Stimulated activated CD8-positive, alpha-beta memory T cell treated with anti-CD3 and anti-CD28 coated beads, Interleukin-7, amount 100 ng/mL, for 4 hours (primary cell): ENCODE results near the gene ACY1.

Experiments
- DNase-seq, 2 donors: peaks; one replicate each; pipeline ENCODE4 v3.0.0-alpha.2; 2020; ENCODE audit warnings: low read depth in 2 of 2

Gene ACY1

DNA sequence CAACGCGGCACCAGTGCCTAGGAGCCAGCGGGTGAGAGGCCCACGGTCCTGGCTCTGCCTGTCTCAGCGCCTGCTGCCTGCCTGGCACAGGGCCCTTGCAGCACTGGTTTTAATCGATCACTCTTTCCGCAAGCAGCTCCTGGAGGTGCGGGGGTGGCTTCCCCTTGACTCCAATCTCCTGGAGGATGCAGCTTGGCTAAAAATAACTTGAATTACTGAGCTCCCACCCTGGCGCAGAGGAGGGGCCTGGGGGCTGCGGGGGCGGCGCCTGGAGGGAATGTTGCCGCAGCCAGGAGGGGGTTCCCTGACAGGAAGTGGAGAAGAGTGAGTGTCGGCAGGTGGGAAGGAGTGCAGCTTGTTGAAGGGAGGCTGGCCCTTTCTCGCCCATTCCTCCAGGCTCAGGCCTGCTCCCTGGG is 22.2 kb downstream of the ACY1 start:
- no peak for DNase-seq

DNA sequence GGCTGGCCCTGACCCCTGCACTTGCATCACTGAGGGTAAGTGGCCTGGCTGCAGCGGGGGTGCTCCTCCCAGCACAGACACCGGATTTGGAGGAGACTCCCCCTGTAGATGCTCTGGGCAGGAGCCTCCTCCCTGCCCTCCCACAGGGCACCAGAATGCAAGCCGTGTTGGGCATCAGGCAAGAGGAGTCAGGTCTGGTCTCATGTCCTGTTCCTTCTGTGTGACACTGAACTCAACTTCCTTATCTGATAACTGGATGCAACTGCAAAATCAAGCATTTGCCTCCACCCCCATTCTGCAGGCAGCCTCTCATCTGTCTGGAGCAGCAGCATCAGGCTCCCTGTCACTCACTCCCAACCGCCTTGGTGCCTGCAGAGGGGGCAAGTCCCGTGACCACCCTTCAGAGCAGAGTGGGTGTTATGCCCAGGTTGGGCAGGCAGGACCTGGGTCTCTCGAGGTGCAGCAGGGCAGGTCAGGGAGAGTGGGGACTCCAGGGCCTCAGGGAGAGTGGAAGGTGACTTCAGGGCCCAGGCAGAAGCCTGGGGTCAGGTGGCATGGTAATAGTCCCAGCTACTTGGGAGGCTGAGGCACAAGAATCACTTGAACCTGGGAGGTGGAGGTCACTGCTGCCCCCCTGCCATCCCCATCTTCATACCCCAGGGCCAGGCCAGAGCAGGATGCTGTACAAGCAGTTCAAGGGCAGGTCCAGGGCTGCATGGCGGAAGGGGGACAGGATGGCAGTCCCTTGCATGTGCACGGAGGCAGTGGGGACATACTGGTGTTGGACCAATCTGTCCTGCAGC is 22.9 kb downstream of the ACY1 start:
- DNase-seq, result no peak

DNA sequence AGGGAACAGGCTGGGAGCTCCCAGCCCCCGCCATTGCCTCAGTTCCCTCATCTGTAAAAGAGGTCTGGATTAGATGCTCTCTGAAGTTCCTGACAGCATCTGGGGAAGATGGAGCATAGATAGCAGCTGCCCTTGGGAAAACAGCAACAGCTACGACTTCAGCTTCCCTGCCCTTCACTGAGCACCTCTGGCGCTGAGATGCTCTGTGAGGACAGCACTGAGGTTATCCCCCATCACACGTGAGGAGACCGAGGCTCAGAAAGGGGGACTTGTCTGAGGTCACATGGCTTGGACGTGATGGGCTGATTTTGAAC is 23.4 kb downstream of the ACY1 start:
- DNase-seq, result no peak

- DNase-seq, result no peak
These were observed 24.0 kb downstream of the ACY1 start for GRCh38 chr3:52007291-52007690.

DNA sequence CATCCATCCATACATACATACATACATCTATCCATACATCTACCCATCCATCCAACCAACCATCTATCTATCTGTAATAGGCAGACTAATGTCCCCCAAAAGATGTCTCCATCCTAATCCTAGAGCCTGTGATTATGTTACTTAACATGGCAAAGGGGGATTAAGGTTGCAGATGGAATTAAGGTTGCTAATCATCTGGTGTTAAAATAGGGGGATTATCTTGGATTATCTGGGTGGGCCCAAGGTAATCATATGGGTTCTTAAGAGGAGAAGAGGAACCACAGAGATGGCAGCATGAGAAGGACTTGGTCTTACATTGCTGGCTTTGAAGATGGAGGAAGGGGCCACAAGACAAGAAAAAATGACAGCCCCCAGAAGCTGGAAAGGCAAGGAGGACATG is 27.1 kb downstream of the ACY1 start:
- DNase-seq, result no peak

DNA sequence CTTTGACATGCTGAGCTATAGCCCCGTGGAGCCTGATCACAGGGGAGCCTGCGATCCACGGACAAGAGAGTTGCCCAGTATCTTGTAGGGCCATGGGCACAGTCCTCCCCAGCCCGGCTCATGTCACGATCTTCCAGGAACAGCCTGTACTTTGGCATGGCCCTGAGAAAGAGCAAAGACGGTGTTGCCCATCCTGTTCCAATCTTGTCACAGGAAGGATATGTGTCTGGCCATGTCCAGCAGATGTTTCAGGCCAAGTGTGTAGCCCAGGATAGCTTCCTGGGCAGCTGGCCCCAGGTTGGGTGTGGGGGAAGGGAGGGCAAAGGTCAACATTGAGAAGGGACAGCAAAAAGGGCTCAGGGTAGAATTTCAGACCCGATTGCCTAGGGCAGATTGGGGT is 29.4 kb downstream of the ACY1 start:
- DNase-seq, result no peak

DNA sequence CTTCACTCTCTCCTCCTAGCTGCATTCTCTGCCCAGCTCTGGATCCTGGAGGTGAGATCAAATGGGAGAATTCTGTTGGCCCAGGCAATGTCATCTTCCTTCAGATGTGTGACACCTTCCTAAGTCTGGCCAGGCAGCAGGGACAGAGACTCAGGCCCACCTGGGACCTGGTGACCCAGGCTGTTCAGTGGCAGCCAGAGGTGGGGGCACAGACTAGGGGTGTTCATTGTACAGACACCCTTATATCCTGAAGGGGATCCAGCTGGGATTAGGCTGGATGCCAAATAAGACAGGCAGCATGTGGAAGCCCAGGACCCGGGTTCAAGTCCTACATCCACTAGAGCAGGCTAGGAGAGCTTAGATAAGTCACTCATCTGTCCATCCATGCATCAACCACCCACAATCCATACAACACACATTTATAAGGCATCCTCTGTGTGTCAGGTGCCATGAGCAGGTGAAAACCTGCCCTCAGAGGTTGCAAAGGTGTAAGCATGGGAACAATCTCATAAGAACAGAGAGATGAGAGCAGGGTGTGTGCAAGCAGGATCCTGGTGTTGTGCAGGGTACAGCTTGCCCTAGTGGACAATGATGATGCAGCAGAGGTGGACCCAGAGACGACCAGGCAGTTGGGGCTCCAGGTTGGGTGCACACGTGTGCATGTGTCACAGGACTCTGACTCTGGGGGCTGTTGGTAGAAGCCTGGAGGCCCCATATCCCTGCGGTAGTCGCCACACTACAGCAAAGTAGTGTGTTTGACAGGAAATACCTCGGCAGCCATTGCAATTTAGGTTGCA is 30.7 kb downstream of the ACY1 start:
- no peak for DNase-seq

GRCh38 chr3:52014613-52015012 is 31.3 kb downstream of the ACY1 start:
- DNase-seq, result no peak

- no peak for DNase-seq
These were observed 32.3 kb downstream of the ACY1 start for GRCh38 chr3:52015438-52016228.

- no peak for DNase-seq
These were observed 34.3 kb downstream of the ACY1 start for GRCh38 chr3:52017586-52017985.

DNA sequence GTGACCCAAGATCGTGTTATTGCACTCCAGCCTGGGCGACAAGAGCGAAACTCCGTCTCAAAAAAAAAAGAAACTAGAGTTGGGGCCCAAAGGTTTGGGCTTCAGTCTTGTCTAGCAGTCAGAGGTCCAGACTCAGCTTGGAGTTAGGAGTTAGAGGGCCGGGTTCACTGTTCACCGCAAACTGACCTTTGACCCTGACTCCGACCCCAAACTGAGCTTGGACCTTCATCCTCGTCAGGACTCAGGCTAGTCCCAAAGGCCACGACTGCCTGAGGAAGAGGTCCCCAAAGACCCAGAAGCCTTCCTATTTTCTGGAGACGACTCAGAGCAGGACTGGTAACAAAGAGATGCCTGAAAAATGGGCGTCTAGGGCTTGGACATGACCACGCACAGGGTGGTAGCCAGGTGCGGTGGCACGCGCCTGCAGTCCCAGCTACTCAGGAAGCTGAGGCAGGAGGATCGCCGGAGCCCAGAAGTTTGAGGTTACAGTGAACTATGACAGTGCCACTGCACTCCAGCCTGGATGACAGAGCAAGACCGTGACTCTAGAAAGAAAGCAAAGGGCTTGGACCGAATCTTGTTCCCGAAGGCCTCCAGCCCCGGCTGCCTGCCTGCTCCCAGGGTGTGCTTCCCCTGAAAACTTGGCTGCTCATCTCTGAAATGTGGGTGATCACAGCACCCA is 35.1 kb downstream of the ACY1 start:
- DNase-seq, result no peak

DNA sequence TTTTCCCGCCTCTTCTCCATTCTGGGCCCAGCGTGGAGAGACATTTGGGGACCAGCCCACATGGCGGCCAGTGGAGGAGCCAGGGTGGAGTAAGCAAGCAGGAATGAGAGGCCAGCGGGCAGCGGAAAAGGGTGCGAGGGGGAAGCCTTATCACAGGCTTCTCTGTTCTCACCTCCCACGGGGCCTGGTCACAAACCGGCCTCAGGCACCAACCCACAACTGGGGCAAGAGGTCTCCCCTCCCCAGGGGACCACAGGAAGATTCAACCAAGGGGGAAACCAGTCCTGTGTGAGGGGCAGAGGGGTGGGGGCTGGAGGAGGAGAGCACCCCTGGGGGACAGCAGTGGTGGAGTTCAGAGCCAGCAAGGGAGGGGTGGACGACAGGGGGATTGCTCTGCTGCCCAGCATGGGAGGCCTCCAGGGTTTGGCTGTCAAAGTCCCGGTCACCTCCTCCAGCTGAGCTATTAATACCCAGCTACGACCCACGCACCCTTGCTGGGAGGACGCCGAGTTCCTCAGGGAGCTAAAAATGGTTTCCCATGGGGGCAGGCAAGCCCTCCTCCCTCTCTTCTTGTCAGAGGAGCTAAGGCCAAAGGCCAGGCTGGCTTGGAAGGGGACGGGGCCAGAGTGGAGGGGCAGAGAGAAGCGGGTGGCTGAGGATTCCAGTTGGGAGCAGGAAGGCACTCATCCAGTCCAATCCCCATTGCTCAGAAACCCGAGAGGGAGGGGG is 36.2 kb downstream of the ACY1 start:
- no peak for DNase-seq

- no peak for DNase-seq
These were observed 37.5 kb downstream of the ACY1 start for GRCh38 chr3:52020796-52021195.

DNA sequence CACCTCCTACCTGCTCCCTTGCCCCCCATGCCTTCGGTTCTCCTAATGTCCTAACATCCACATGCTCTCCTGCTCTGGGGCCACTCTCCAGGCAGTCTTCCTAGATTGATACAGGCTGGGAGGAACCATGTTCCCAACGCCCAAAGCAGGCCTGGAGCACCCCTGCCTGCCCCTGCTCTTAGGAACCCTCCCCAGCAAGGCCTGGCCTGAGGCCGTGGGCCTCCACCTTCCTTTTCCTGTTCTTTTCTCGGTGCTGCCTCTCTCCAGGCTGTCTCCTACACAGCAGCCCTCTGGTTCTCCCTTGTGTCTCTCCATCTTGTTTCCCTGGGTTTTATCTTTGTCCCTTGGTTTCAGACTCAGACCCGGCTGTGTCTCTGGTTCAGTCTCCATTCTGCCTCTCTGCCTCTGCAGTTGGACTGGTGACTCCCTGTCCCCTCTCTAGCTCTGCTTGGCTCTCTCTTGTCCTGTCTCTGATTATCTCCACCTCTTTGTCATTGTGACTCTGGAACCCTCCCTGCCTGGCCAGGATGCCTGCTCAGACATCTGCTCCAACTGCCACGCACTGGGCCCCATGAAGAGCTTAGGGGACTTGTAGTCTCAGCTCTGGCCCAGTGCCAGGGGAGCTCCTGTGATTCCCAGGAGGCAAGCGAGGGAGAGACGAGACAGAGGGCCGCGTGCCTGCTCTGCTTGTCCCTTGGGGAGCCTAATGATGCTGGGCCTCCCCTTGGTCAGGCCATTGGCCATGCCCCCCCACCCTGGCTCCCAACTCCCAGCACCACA is 38.3 kb downstream of the ACY1 start:
- DNase-seq, result no peak

GRCh38 chr3:52022323-52023100 is 39.2 kb downstream of the ACY1 start:
- DNase-seq, result no peak

GRCh38 chr3:52023101-52023770 is 39.9 kb downstream of the ACY1 start:
- DNase-seq, result no peak

GRCh38 chr3:52023860-52024764 is 40.8 kb downstream of the ACY1 start:
- no peak for DNase-seq
